Calu3 (cell line): ENCODE measurements around the gene SRCIN1. TPM values are rescaled to one million over a fixed set of nuclear protein-coding genes. Genes with fewer than 3 reads are reported as not detected.
"Not testable (repeated sequence)": the region's sequence is repeated elsewhere in the genome, so short reads cannot be mapped to it uniquely, and the experiment has no call there.

ENCODE experiments used
- BruUV-seq: library from RNA; stranded (reverse); fragments of 400-500 nt; replicated peaks from 2 replicates; lab custom pipeline; 2021; lab: Mats Ljungman, UMichigan
- CTCF ChIA-PET: fragments of 300-600 bp; sonication (Branson Sonifier 250); formaldehyde crosslinking; loops from one replicate; lab custom pipeline; 2022; ENCODE audit warnings: antibody characterized with exemption; lab: Charles Lee
- DNase-seq: peaks from one replicate; pipeline ENCODE4 v3.0.0; 2022
- H3K27ac Mint-ChIP-seq: one replicate; pipeline ENCODE4 v1.8.0; 2022; ENCODE audit warnings: mixed read lengths; ENCODE audit not compliant: unreplicated experiment
- H3K27me3 Mint-ChIP-seq: one replicate; pipeline ENCODE4 v1.8.0; 2022; ENCODE audit warnings: mixed read lengths; ENCODE audit not compliant: unreplicated experiment
- H3K36me3 Mint-ChIP-seq: one replicate; pipeline ENCODE4 v1.8.0; 2022; ENCODE audit warnings: mild to moderate bottlenecking, moderate library complexity, mixed read lengths; ENCODE audit not compliant: insufficient read depth, unreplicated experiment
- H3K4me1 Mint-ChIP-seq: one replicate; pipeline ENCODE4 v1.8.0; 2022; ENCODE audit warnings: mild to moderate bottlenecking, low read depth, mixed read lengths; ENCODE audit not compliant: unreplicated experiment
- H3K4me3 Mint-ChIP-seq: one replicate; pipeline ENCODE4 v1.8.0; 2022; ENCODE audit warnings: mild to moderate bottlenecking, low read depth, moderate library complexity, mixed read lengths; ENCODE audit not compliant: unreplicated experiment
- H3K9me3 Mint-ChIP-seq: one replicate; pipeline ENCODE4 v1.8.0; 2022; ENCODE audit warnings: low read depth, mixed read lengths; ENCODE audit not compliant: unreplicated experiment
- intact Hi-C: fragments of 100-400 bp; cut with micrococcal nuclease; formaldehyde crosslinking; loops from one replicate; pipeline ENCODE4 v1.10.0; 2022; ENCODE audit not compliant: unreplicated experiment
- total RNA-seq: library from RNA; stranded (reverse); gene quantifications from 2 replicates; pipeline ENCODE4 v1.2.3, GENCODE V29; 2022
- TF ChIP-seq, protein P1 (sequence below): fragments of 200-600 bp; IDR thresholded peaks from one replicate; pipeline ENCODE4 v1.8.0; 2022; ENCODE audit warnings: antibody characterized with exemption; ENCODE audit not compliant: unreplicated experiment

SRCIN1 gene
- total RNA-seq, 1 experiment from 2014 or later, result 46.7 TPM

DNA sequence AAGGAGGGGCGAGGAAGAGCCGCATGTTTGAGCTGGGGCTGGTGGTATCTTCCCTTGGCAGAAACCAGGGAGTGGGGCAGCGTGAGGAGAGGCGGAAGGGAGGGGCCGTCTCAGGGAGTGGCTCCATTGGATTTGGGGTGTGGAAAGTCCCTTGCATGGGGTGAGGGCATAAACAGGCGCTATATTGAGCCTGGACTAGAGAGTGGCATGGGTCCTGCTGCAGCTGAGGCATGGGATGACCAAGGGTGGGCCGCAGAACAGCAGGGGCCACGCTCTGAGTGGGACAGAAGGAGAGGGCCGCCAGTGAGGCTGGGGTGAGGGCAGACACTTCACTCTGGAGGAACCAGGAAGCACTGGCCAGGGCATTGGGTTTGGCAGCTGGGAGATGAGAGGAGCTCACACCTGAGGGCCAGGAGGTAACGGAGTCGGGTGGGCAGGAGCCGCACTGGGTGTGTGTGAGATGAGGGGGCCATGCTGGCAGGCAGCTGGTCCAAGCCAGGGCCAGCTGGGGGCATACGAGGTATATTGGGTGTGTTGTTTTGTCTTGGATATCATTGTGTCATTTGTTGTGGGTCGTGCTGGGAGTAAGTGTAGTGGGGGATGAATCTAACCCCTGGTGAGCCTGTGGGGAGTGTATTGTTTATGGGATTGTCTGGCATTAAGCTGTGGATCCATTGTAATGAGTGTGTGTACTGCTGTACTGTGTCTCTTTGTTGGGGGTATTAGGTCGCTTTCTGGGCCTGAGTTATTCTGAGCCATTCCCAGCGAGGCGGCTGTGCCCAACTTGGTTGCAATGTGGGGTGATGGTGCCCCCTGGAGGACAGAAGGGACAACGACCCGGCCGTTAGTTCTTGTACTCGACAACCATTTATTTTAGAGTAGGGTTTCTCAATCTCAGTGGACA, 121.3 kb downstream of the SRCIN1 start:
- Mint-ChIP-seq H3K4me1 (peaks cover 23% of the 10 kb centered on the region), H3K27ac (peak overlapping the region; percentile 0), H3K36me3 (peaks cover 28% of the 10 kb centered on the region)
- CTCF ChIA-PET, result interaction anchor here (0.6 to 2.6 kb wide), 4 partner anchors 41 to 138 kb away, joined by 3 to 13 read pairs (median 5); no protein-coding TSS in a partner anchor
- not testable (repeated sequence) for H3K4me3 Mint-ChIP-seq, BruUV-seq, H3K27me3 Mint-ChIP-seq, H3K9me3 Mint-ChIP-seq
- intact Hi-C loops, result loop anchor here (1.0 to 5.0 kb wide), 3 partner anchors 40 to 132 kb away; partner anchors contain the start of gene SOCS7
- TF ChIP-seq, protein P1, sequence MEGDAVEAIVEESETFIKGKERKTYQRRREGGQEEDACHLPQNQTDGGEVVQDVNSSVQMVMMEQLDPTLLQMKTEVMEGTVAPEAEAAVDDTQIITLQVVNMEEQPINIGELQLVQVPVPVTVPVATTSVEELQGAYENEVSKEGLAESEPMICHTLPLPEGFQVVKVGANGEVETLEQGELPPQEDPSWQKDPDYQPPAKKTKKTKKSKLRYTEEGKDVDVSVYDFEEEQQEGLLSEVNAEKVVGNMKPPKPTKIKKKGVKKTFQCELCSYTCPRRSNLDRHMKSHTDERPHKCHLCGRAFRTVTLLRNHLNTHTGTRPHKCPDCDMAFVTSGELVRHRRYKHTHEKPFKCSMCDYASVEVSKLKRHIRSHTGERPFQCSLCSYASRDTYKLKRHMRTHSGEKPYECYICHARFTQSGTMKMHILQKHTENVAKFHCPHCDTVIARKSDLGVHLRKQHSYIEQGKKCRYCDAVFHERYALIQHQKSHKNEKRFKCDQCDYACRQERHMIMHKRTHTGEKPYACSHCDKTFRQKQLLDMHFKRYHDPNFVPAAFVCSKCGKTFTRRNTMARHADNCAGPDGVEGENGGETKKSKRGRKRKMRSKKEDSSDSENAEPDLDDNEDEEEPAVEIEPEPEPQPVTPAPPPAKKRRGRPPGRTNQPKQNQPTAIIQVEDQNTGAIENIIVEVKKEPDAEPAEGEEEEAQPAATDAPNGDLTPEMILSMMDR, result peak; percentile 99
- peak; percentile 94 for DNase-seq

- Mint-ChIP-seq H3K36me3 (peaks cover 22% of the 10 kb centered on the region), H3K4me1 (peaks cover 23% of the 10 kb centered on the region)
- CTCF ChIA-PET, result interaction anchor here (0.9 to 1.8 kb wide), 4 partner anchors 18 to 42 kb away, joined by 3 to 6 read pairs (median 4); no protein-coding TSS in a partner anchor
- not testable (repeated sequence) for H3K27ac Mint-ChIP-seq, H3K4me3 Mint-ChIP-seq, DNase-seq, H3K27me3 Mint-ChIP-seq, BruUV-seq, H3K9me3 Mint-ChIP-seq
- intact Hi-C loops, result loop anchor here (5.0 kb wide), 1 partner anchor 130 kb away; the partner anchor contains the start of gene SOCS7
Measured at GRCh38 chr17:38482700-38483043, 123.1 kb downstream of the SRCIN1 start.

GRCh38 chr17:38482039-38482699, 123.6 kb downstream of the SRCIN1 start:
- H3K9me3 Mint-ChIP-seq, H3K27me3 Mint-ChIP-seq, DNase-seq, H3K4me3 Mint-ChIP-seq, BruUV-seq, H3K27ac Mint-ChIP-seq: not testable (repeated sequence)
- H3K36me3 Mint-ChIP-seq, result peaks cover 24% of the 10 kb centered on the region
- CTCF ChIA-PET, result interaction anchor here (0.6 to 1.8 kb wide), 5 partner anchors 17 to 1232 kb away, joined by 3 to 6 read pairs (median 4); no protein-coding TSS in a partner anchor
- H3K4me1 Mint-ChIP-seq, result peaks cover 23% of the 10 kb centered on the region
- intact Hi-C loops, result loop anchor here (5.0 kb wide), 1 partner anchor 130 kb away; the partner anchor contains the start of gene SOCS7

Other genes starting within 250 kb of the SRCIN1 start
- 140 and 304 TPM in 2 replicates for gene ARHGAP23, start 177.5 kb downstream of the SRCIN1 start, total RNA-seq
- 15.3 and 20.9 TPM in 2 replicates for gene EPOP, start 69.0 kb upstream of the SRCIN1 start, total RNA-seq
- gene MLLT6, start 99.3 kb upstream of the SRCIN1 start, total RNA-seq, result 463 and 498 TPM in 2 replicates
- 101 and 109 TPM in 2 replicates for gene CISD3, start 124.4 kb upstream of the SRCIN1 start, total RNA-seq
- 196 and 205 TPM in 2 replicates for gene PCGF2, start 142.4 kb upstream of the SRCIN1 start, total RNA-seq
- gene PSMB3, start 146.8 kb upstream of the SRCIN1 start, total RNA-seq, result 893 and 935 TPM in 2 replicates
- 101 and 120 TPM in 2 replicates for gene PIP4K2B, start 193.6 kb upstream of the SRCIN1 start, total RNA-seq
- gene CWC25, start 219.4 kb upstream of the SRCIN1 start, total RNA-seq, result 77.8 and 78.9 TPM in 2 replicates
- gene RPL23, start 247.8 kb upstream of the SRCIN1 start, total RNA-seq, result 3,443 and 3,829 TPM in 2 replicates